Endothelial cell of umbilical vein (primary cell): ENCODE measurements around the gene FCN2. TPM values are rescaled to one million over a fixed set of nuclear protein-coding genes. Genes with fewer than 3 reads are reported as not detected.

Experiments
- BruUV-seq: library from RNA; stranded (reverse); fragments of 400-500 nt; replicated peaks from 2 replicates; lab custom pipeline; 2021; lab: Mats Ljungman, UMichigan
- CTCF ChIA-PET: fragments of 300-600, 350-600 bp; sonication (Branson Sonifier 250); formaldehyde crosslinking; loops from one replicate; lab custom pipeline; 2021; ENCODE audit warnings: antibody characterized with exemption, inconsistent platforms; lab: Charles Lee
- POLR2A ChIA-PET: fragments of 300-600, 350-600 bp; sonication (Branson Sonifier 250); formaldehyde crosslinking; loops from one replicate; lab custom pipeline; 2021; ENCODE audit warnings: antibody characterized with exemption, inconsistent platforms; lab: Charles Lee
- DNase-seq: peaks from one replicate; pipeline ENCODE4 v3.0.0-alpha.2; 2011; ENCODE audit warnings: low read depth, low spot score
- FAIRE-seq: peaks from 2 replicates; lab custom pipeline; 2011; peaks lifted over from hg19 to GRCh38; lab: Jason Lieb, UNC
- H2AFZ ChIP-seq: 2 replicates; pipeline ENCODE4 v1.6.0; 2012; ENCODE audit warnings: low read depth, low read length, control low read depth, inconsistent platforms
- H3K27ac ChIP-seq: 2 replicates; pipeline ENCODE4 v1.5.1; 2011; ENCODE audit warnings: low read depth, mild to moderate bottlenecking, control low read depth, low read length, moderate library complexity; ENCODE audit not compliant: insufficient read depth
- H3K27me3 ChIP-seq, 2 experiments: 2 replicates each; pipeline versions ENCODE4 v1.6.0 to v1.6.1; 2011; ENCODE audit warnings: low read length in 2 of 2, mixed read lengths in 1 of 2; ENCODE audit not compliant: control insufficient read depth in 2 of 2, insufficient read depth in 2 of 2
- H3K36me3 ChIP-seq, 2 experiments: 2 replicates in 1 of 2; 3 replicates in 1 of 2; pipeline ENCODE4 v1.5.1; 2011; ENCODE audit warnings: low read length in 2 of 2, mild to moderate bottlenecking in 1 of 2, moderate library complexity in 1 of 2; ENCODE audit not compliant: control insufficient read depth in 2 of 2, insufficient read depth in 2 of 2; ENCODE audit errors: extremely low read depth in 1 of 2
- H3K4me1 ChIP-seq: 3 replicates; pipeline ENCODE4 v1.5.1; 2011; ENCODE audit warnings: mild to moderate bottlenecking, low read length; ENCODE audit not compliant: control insufficient read depth, insufficient read depth; ENCODE audit errors: extremely low read depth
- H3K4me2 ChIP-seq: 2 replicates; pipeline ENCODE4 v1.6.1; 2011; ENCODE audit warnings: low read length, control low read depth, mixed read lengths; ENCODE audit not compliant: insufficient read depth
- H3K4me3 ChIP-seq, 3 experiments: fragments of 200-600 bp in 1 of 3; sonication (generic), shearing (Covaris generic) in 1 of 3; replicated peaks in 1 of 3; 2 replicates each; pipeline ENCODE4 v1.5.1; 2011 to 2016; ENCODE audit warnings: control low read depth in 3 of 3, low read length in 3 of 3, mild to moderate bottlenecking in 2 of 3, inconsistent platforms in 1 of 3, low read depth in 1 of 3, moderate library complexity in 1 of 3; ENCODE audit not compliant: insufficient read depth in 1 of 3
- H3K79me2 ChIP-seq: 2 replicates; pipeline ENCODE4 v1.6.0; 2012; ENCODE audit warnings: low read length, inconsistent platforms; ENCODE audit not compliant: control insufficient read depth, insufficient read depth
- H3K9ac ChIP-seq: replicated peaks from 2 replicates; pipeline ENCODE3; 2011; ENCODE audit warnings: low read length, control low read depth; ENCODE audit not compliant: insufficient read depth; ENCODE audit errors: extremely low read depth
- H3K9me1 ChIP-seq: replicated peaks from 3 replicates; pipeline ENCODE4 v1.6.0; 2011; ENCODE audit warnings: mild to moderate bottlenecking, low read length; ENCODE audit not compliant: control insufficient read depth, insufficient read depth; ENCODE audit errors: extremely low read depth
- H3K9me3 ChIP-seq: replicated peaks from 2 replicates; pipeline ENCODE4 v1.5.1; 2012; ENCODE audit warnings: low read length, inconsistent platforms; ENCODE audit not compliant: control insufficient read depth, insufficient read depth
- H4K20me1 ChIP-seq: replicated peaks from 2 replicates; pipeline ENCODE3; 2011; ENCODE audit warnings: mild to moderate bottlenecking, low read length; ENCODE audit not compliant: control insufficient read depth, insufficient read depth; ENCODE audit errors: extremely low read depth
- FOS ChIP-seq: IDR thresholded peaks from 2 replicates; pipeline ENCODE4 v1.6.1; 2011; ENCODE audit warnings: mild to moderate bottlenecking, low read length, moderate library complexity, borderline replicate concordance; ENCODE audit not compliant: insufficient read depth
- MYC ChIP-seq: IDR thresholded peaks from one replicate; pipeline ENCODE4 v1.6.1; 2011; ENCODE audit warnings: mild to moderate bottlenecking, low read depth, low read length
- POLR2A ChIP-seq: IDR thresholded peaks from 2 replicates; pipeline ENCODE4 v1.6.1; 2012; ENCODE audit warnings: low read depth, mild to moderate bottlenecking, control low read depth, low read length
- POLR2AphosphoS5 ChIP-seq: IDR thresholded peaks from 2 replicates; pipeline ENCODE4 v1.6.1; 2012; ENCODE audit warnings: low read depth, mild to moderate bottlenecking, control low read depth, low read length, moderate library complexity; ENCODE audit not compliant: insufficient read depth
- dilution Hi-C: fragments of 300-500 bp; cut with MboI; formaldehyde crosslinking; loops from one replicate; pipeline ENCODE4 v1.15.0; 2019; ENCODE audit warnings: low sequenced_read_pairs; ENCODE audit not compliant: extremely low pct_ligation_motif_present
- intact Hi-C: fragments of 100-400 bp; cut with micrococcal nuclease; formaldehyde crosslinking; loops from one replicate; pipeline ENCODE4 v1.10.0; 2022
- polyA plus RNA-seq, 4 experiments: library from polyadenylated mRNA; depleted of rRNA in 3 of 4; stranded (reverse) in 3 of 4; unstranded in 1 of 4; fragments of >200 nt; gene quantifications; 2 replicates each; pipeline versions ENCODE4 v1.2.1 to v1.2.3, GENCODE V29; 2011 to 2012; ENCODE audit warnings: missing spikeins in 1 of 4
- total RNA-seq: library from RNA; stranded (reverse); gene quantifications from 2 replicates; pipeline ENCODE4 v1.2.3, GENCODE V29; 2021
- TF ChIP-seq, protein P1 (sequence below), 2 donors: IDR thresholded peaks; 1 replicate in 1 of 2; 2 replicates in 1 of 2; pipeline ENCODE4 v1.5.1; 2011; ENCODE audit warnings: low read length in 2 of 2, mild to moderate bottlenecking in 2 of 2, moderate library complexity in 2 of 2, control low read depth in 1 of 2, inconsistent platforms in 1 of 2, low read depth in 1 of 2; ENCODE audit not compliant: insufficient read depth in 1 of 2; ENCODE audit errors: extremely low read depth in 1 of 2

The FCN2 gene
- total and polyA plus RNA-seq, 2 donors (not counting 3 experiments of a cell fraction or from before 2014, with no cell fraction given): not detected

DNA sequence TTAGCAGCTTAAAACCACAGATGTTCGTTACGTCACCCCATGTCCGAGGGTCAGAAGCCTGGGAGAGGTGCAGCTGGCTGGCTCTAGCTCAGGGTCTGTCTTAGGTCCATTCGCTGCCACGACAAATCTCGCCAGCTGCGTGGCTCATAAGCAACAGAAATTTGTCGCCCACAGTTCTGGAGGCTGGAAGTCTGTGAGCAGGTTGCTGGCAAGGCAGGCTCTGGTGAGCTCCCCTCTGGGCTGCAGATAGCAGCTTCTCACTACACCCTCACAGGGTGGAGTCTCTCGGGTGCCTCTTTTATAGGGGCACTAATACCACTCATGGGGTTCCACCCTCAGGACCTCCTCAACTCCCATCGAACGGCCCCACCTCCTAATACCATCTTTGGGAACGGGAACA, 40.1 kb upstream of the FCN2 start:
- H3K4me3 ChIP-seq: no peak overlapping the region
- H4K20me1 ChIP-seq: no peaks in the 10 kb centered on the region
- no TSS peak for BruUV-seq
- H3K27ac ChIP-seq: no peak overlapping the region
- no peaks in the 10 kb centered on the region for H3K79me2 ChIP-seq
- no peaks in the 10 kb centered on the region for H3K9me3 ChIP-seq
- no peak overlapping the region for H2AFZ ChIP-seq
- TF ChIP-seq POLR2A (no peak), POLR2AphosphoS5 (no peak)
- TF ChIP-seq, protein P1, sequence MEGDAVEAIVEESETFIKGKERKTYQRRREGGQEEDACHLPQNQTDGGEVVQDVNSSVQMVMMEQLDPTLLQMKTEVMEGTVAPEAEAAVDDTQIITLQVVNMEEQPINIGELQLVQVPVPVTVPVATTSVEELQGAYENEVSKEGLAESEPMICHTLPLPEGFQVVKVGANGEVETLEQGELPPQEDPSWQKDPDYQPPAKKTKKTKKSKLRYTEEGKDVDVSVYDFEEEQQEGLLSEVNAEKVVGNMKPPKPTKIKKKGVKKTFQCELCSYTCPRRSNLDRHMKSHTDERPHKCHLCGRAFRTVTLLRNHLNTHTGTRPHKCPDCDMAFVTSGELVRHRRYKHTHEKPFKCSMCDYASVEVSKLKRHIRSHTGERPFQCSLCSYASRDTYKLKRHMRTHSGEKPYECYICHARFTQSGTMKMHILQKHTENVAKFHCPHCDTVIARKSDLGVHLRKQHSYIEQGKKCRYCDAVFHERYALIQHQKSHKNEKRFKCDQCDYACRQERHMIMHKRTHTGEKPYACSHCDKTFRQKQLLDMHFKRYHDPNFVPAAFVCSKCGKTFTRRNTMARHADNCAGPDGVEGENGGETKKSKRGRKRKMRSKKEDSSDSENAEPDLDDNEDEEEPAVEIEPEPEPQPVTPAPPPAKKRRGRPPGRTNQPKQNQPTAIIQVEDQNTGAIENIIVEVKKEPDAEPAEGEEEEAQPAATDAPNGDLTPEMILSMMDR (IDR thresholded peaks at IDR 0.05; ENCODE audit: extremely low read depth in 1 of 2, insufficient read depth in 1 of 2, low read depth in 1 of 2, low read length in 2 of 2): no peak
- POLR2A ChIA-PET: no interaction called here
- no peak for FAIRE-seq
- intact Hi-C loops (no loop called here), dilution Hi-C loops (no loop called here)
- no peak overlapping the region for H3K9ac ChIP-seq
- H3K4me1 ChIP-seq: no peaks in the 10 kb centered on the region
- DNase-seq: no peak
- CTCF ChIA-PET: no interaction called here
- H3K27me3 ChIP-seq: no peaks in the 10 kb centered on the region
- peaks cover 4 to 20% of the 10 kb centered on the region in 2 experiments for H3K36me3 ChIP-seq
- no peaks in the 10 kb centered on the region for H3K9me1 ChIP-seq
- no peak overlapping the region for H3K4me2 ChIP-seq

DNA sequence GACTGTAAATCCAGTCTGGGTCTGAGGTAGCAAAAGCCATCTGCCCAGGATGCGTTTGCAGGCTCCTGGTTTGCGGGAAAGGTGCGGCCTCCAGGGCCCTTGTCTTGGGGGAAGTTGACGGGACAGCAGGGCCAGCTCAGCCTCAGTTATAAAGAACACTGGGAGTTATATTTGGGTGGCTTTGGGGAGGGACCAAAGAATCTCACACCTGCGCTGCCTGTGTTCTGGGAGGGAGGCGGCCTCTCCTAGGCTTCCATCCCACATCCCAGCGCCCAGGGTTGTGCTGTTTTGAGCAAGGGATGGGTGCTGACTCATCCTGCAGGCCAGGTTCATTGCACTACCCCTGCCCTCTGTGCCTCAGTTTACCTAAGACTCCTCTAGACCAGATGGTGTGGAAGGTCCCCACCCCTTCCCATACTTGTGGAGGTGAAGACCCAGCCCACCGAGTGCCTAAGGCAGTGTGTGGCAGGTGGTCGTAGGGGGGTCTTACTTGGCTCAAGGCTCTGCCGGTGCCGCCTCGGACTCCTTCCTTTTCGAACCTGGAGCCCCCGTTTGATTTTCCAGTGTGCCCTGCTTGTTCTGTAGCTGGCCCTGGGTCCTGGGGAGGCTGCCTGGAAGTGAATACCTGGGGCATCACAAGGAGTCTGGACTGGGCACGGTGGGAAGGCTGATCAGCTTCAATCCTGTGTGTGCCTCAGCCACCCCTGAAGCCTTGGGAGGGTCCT, 39.3 kb upstream of the FCN2 start:
- no TSS peak for BruUV-seq
- Histone ChIP-seq H3K27me3 (no peaks in the 10 kb centered on the region), H3K9me3 (no peaks in the 10 kb centered on the region), H3K27ac (no peak overlapping the region), H4K20me1 (no peaks in the 10 kb centered on the region), H3K79me2 (no peaks in the 10 kb centered on the region), H2AFZ (no peak overlapping the region), H3K4me1 (no peaks in the 10 kb centered on the region), H3K9ac (no peak overlapping the region), H3K36me3 (peaks cover 4 to 20% of the 10 kb centered on the region in 2 experiments), H3K4me2 (no peak overlapping the region), H3K9me1 (no peaks in the 10 kb centered on the region), H3K4me3 (no peak overlapping the region)
- TF ChIP-seq FOS: no peak
- TF ChIP-seq POLR2AphosphoS5: no peak
- TF ChIP-seq MYC: no peak
- CTCF ChIA-PET: no interaction called here
- FAIRE-seq (no peak), DNase-seq (no peak)
- dilution Hi-C loops: no loop called here
- POLR2A ChIA-PET: no interaction called here
- intact Hi-C loops: no loop called here
